Activated CD4-positive, alpha-beta T cell treated with anti-CD3 and anti-CD28 coated beads for 24 hours (primary cell): ENCODE results near the gene IFT25.
A peak's percentile ranks its signal among the peaks of the same experiment; 100 is the strongest.
"Not testable (repeated sequence)": the region's sequence is repeated elsewhere in the genome, so short reads cannot be mapped to it uniquely, and the experiment has no call there.

ENCODE experiments used
- DNase-seq, 2 donors: peaks; one replicate each; pipeline ENCODE4 v3.0.0-alpha.2; 2020; ENCODE audit warnings: low read depth in 2 of 2

Gene IFT25

GRCh38 chr1:53945433-53946251 is at the start of gene IFT25:
Gene IFT25, minus strand, starts transcription at chr1:53945699. Its CDS starts 5,617 bp downstream, at chr1:53940082.
- DNase-seq: peak; percentile 98

GRCh38 chr1:53994516-53994915 is 49.0 kb upstream of the IFT25 start:
- DNase-seq: not testable (repeated sequence)

GRCh38 chr1:53992085-53992874 is 46.8 kb upstream of the IFT25 start:
- no peak for DNase-seq

GRCh38 chr1:53987880-53988279 is 42.4 kb upstream of the IFT25 start:
- DNase-seq: no peak

- DNase-seq: no peak
Observed at GRCh38 chr1:53986458-53986857, 41.0 kb upstream of the IFT25 start.

GRCh38 chr1:53984726-53985125 is 39.2 kb upstream of the IFT25 start:
- DNase-seq: no peak

- no peak for DNase-seq
Observed at GRCh38 chr1:53982763-53983104, 37.2 kb upstream of the IFT25 start.

- DNase-seq: no peak
Observed at GRCh38 chr1:53982034-53982762, 36.7 kb upstream of the IFT25 start.

GRCh38 chr1:53981220-53981619 is 35.7 kb upstream of the IFT25 start:
- DNase-seq: no peak

GRCh38 chr1:53979712-53980450 is 34.4 kb upstream of the IFT25 start:
- DNase-seq: no peak

- no peak for DNase-seq
Observed at GRCh38 chr1:53975861-53976260, 30.4 kb upstream of the IFT25 start.

GRCh38 chr1:53971718-53972117 is 26.2 kb upstream of the IFT25 start:
- DNase-seq: no peak

- DNase-seq: not testable (repeated sequence)
Observed at GRCh38 chr1:53969323-53969722, 23.8 kb upstream of the IFT25 start.

- DNase-seq: no peak
Observed at GRCh38 chr1:53968125-53968513, 22.6 kb upstream of the IFT25 start.

GRCh38 chr1:53967409-53968124 is 22.1 kb upstream of the IFT25 start:
- no peak for DNase-seq

- DNase-seq: no peak
Observed at GRCh38 chr1:53966794-53967193, 21.3 kb upstream of the IFT25 start.

GRCh38 chr1:53964109-53964508 is 18.6 kb upstream of the IFT25 start:
- DNase-seq: no peak

GRCh38 chr1:53963460-53963859 is 18.0 kb upstream of the IFT25 start:
- no peak for DNase-seq

- DNase-seq: no peak
Observed at GRCh38 chr1:53962395-53962794, 16.9 kb upstream of the IFT25 start.

GRCh38 chr1:53959664-53960250 is 14.3 kb upstream of the IFT25 start:
- peak in 1 of 2 donors; percentile 9 for DNase-seq
